GM18505 (cell line): ENCODE data around the gene CSF2RB.

Experiments used
- ATAC-seq: cut with Tn5 transposase; IDR thresholded peaks from one replicate; pipeline ENCODE4 v1.9.1; 2021; ENCODE audit not compliant: unreplicated experiment
- POLR2A ChIP-seq: IDR thresholded peaks from 4 replicates; pipeline ENCODE4 v1.6.1; 2011; ENCODE audit warnings: borderline replicate concordance; ENCODE audit not compliant: insufficient read depth, insufficient read length; ENCODE audit errors: extremely low read depth

The CSF2RB gene

DNA sequence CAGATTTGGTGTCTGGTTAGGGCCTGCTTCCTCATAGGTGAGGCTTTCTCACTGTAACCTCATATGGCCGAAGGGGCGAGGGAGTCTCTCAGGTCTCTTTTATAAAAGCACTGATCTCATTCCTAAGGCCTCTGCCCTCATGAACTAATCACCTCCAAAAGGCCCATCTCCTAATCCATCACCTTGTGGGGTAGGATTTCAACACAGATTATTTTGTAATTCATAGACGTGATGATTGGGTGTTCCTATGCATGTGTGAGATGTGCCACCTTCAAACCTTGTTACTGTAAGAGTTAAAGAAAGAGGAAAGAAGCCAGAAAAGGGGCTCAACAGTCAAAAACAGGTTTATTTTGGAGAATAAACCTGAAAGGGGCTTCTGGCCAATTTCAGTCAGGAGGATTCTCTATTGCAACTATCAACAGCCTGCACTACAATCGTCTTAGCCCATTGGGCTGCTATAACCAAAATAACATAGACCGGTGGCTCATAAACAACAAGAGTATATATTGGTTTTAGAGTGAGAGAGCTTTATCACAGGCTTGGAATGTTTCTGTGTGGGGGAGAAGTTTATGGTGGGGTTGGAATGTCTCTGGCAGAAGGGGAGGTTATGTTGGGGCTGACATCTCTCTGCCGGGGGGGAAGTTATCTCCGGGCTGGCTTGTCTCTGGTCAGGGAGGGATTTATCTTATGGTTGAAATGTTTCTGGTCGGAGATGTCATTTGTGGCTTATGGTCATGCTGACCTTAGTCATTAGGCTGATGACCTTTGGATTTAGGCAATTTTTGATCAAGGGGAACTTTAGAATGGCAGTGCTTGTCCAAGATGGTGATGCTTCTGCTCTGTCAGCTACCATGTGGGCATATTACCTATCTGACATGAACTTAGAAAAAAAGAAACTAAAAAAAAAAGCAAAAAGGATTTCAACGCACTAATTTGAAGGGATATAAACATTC is 35.1 kb downstream of the CSF2RB start:
- ATAC-seq, result no peak
- TF ChIP-seq POLR2A, result no peak

DNA sequence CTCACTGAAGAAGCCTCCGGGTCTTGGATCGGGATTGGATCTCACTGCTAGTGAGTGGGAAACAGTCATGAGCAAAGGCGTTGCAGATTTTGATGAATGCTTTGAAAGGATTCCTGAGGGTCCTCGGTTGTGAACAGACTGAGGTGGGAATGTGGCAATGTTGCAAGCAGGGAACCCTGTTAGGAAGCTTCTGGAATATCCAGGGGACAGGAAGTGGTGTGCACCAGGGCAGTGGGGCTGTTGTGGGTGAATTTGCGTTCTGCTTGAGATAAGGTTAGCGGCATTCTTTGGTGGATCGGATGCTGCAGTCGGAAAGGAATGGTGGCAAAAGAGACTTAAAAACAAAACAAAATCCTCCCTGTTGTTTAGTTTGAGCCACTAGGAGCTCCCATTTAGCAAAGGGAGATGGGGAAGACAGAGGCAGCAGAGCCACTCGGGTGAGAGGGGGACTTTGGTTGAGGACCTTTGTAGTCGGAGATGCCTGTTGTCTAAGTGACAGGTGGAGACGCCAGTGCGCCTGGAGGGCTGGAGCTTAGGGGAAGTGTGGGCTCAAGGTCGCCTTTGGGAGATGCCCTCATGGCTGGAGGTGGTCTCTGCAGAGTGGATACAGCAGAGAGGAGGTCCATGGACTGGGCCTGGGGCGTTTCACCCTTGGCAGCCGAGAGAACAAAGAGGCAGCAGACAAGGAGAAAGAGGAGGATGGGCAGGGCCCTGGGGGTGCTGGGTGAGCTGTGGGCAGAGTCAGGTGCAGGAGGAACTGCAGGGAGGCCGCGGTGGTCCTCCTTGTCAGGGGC is 37.6 kb downstream of the CSF2RB start:
- no peak for ATAC-seq
- no peak for TF ChIP-seq POLR2A

DNA sequence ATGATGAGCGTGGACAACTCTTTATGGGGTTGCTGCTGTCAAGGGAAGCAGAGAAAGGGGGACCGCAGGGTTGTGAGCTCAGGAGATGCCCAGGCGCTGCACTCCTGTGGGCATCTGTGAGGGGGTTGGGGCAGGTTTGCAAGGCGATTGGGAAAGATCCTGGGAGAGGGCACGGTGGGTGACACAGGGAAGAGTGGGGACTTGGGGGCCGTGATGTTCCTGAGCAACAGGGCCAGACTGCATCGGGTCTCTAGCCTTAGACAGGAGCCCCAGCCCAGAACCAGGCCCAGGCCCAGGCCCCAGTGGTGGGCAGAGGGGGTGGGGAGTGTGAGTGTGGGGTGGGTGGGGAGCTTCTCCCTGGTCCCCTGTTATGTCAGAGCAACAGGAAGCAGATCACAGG is 38.3 kb downstream of the CSF2RB start:
- ATAC-seq, result no peak
- no peak for TF ChIP-seq POLR2A

DNA sequence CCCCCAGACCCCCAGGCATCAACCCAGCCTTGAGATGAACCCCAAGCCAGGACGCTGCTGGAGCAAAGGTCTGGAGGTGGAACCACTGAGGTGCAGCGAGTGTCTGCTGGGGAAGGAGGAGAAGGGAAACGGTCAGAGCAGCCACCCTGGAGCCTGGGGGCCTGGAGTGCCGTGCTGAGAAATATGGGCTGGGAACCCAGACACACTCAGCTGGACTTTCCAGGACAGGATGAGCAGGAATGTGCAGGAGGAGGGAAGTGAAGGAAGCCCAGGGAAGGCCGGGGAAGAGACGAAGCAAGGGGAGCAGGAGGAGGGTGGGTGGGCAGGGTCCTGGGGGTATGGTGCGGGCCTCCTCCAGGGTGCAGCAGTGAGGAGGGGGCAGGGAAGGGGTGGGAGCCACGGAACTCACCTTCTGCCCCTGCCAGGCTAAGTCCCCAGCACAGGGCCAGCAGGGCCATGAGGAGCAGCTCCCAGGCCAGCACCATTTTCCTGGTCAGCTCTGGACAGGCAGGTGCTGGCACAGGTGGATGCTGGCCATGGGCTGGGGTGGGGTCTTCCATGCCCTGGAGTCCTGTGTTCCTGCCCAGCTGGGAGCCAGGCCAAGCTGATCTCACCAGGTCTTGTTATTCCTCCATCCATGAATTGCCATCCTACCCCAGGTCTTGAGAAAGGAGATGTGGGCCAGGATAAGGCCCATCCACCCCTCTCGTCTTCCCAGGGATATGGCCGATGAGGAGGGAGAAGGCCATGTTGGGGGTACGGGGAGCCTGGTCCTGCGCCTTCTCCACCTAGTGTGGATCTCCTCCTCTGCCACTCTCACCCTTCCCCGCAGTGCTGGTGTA is 40.0 kb downstream of the CSF2RB start:
- ATAC-seq, result no peak
- no peak for TF ChIP-seq POLR2A

GRCh38 chr22:36954251-36955014 is 41.0 kb downstream of the CSF2RB start:
- no peak for ATAC-seq
- no peak for TF ChIP-seq POLR2A

- no peak for TF ChIP-seq POLR2A
- ATAC-seq, result no peak
Measured at GRCh38 chr22:36955691-36956090, 42.3 kb downstream of the CSF2RB start.

- no peak for ATAC-seq
- TF ChIP-seq POLR2A, result no peak
Measured at GRCh38 chr22:36958366-36958765, 44.9 kb downstream of the CSF2RB start.

DNA sequence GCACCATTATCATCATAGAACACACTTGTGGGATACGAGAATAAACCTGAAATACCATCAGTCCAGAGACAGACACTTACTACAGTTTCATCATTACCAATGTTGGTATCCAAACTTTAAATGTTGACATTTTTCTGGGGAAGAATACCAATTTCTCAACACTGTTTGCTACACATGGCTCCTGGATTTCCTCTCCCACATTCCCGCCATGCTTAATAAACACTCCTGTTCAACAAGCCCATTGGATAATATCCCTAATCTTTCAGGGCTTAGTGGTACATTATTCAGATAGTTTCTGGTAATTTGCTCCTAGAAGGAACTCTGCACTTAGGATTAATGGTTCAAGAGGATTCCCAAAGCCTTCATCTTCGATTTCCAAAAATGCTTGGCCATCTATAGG is 48.2 kb downstream of the CSF2RB start:
- no peak for ATAC-seq
- no peak for TF ChIP-seq POLR2A

DNA sequence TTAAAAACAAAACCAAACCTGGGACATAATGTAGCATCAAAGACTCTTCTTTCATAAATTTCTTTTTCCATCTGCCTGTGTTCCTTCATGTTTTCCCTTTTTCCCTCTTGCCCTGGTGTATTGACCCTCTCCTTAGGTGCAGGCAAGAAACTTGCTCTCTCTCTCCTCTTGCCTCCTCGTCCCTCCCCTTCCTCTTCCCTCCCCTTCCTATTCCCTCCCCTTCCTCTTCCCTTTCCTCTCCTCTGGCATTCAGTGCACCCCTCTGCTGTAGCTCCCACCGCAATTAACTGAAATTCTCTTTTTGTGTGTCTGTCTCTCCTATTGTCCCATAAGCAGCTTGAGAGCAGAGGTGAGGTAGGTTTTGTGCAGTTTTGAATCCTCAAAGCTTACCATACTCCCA is 49.9 kb downstream of the CSF2RB start:
- ATAC-seq, result no peak
- no peak for TF ChIP-seq POLR2A

DNA sequence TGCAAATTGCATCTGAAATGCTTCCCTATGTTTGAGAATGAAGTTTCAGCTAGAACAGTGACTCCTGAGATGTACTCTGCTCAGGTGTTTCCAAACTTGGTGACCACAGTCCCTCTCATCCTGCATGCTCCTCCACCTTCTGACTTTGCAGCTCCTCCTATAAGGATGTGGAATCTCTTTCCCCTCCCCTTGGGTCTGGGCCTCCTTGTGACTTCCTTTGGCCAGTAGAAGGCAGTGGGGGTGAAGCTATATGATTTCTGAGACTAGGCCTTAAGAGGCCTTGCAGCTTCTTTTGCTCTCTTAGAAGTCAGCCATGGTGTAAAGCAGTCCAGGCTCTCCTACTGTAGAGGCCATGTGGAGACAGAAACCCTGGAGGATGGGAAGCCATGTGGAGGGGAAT is 50.7 kb downstream of the CSF2RB start:
- no peak for ATAC-seq
- TF ChIP-seq POLR2A, result no peak

GRCh38 chr22:36965696-36966095 is 52.3 kb downstream of the CSF2RB start:
- TF ChIP-seq POLR2A, result no peak
- ATAC-seq, result no peak

DNA sequence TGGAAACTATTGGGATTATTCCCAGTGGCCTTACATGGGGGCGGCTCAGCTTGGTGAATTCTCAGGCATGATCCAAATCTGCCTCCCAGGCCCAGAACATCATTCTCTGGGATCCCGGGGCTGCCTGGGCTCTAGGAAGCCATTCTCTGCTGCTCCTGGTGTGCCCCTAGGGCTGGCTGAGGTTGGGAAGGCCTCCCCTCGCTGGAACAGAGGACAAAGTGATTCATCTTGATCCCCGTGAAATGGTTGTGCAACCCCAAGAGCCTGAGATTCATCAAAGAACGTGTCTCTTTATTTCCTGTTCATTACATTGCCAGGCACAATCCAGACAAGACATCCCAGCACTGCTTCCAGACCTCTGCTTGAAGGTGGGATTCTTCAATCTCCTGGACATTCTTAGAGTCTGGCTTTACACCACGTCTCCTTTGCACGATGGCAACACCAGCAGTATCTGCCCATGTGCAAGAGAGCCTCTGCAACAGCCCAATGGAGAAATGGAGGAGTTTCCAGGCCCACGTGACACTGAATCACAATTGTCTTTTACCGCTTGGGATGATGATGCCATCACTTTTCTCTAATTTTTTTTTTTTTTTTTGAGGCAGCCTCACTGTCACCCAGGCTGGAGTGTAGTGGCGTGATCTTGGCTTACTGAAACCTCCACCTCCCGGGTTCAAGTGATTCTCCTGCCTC is 53.6 kb downstream of the CSF2RB start:
- no peak for ATAC-seq
- no peak for TF ChIP-seq POLR2A
